ENCODE measurements around the gene MINK1.

Gene MINK1

GRCh38 chr17:4938688-4939545, 105.8 kb downstream of the MINK1 start:
- no peak for DNase-seq

GRCh38 chr17:4939546-4939795, 106.3 kb downstream of the MINK1 start:
- no peak for DNase-seq

GRCh38 chr17:4939796-4940554, 106.8 kb downstream of the MINK1 start, which contains the start of the genes RNF167 and SLC25A11:
Gene RNF167 (plus strand): TSS chr17:4940268. CDS start chr17:4940910, 642 bp downstream.
Gene SLC25A11 (minus strand): TSS chr17:4940046. CDS start chr17:4939910, 136 bp downstream.
- peak; percentile 96 for DNase-seq

GRCh38 chr17:4940555-4941318, 107.6 kb downstream of the MINK1 start:
- peak in 1 of 2 experiments; percentile 59 for DNase-seq

GRCh38 chr17:4941319-4941610, 108.1 kb downstream of the MINK1 start:
- DNase-seq, result no peak

- DNase-seq, result no peak
These were observed 109.8 kb downstream of the MINK1 start for GRCh38 chr17:4942760-4943508.

GRCh38 chr17:4944163-4944553, 111.0 kb downstream of the MINK1 start:
- DNase-seq, result peak; percentile 58 to 67

GRCh38 chr17:4944554-4945175, 111.5 kb downstream of the MINK1 start:
- no peak for DNase-seq

- peak; percentile 16 to 37 for DNase-seq
These were observed 112.2 kb downstream of the MINK1 start for GRCh38 chr17:4945176-4945943.

GRCh38 chr17:4945944-4946280, 112.8 kb downstream of the MINK1 start:
- DNase-seq, result no peak

- no peak for DNase-seq
These were observed 113.3 kb downstream of the MINK1 start for GRCh38 chr17:4946312-4946976.

- peak; percentile 12 to 23 for DNase-seq
These were observed 113.9 kb downstream of the MINK1 start for GRCh38 chr17:4947010-4947410.

Measured in Kasumi-1 (cell line).